Eye (tissue), 1 donor: ENCODE data around the gene ZFR.
"Not testable (repeated sequence)": the region's sequence is repeated elsewhere in the genome, so short reads cannot be mapped to it uniquely, and the experiment has no call there.

Source experiments
- DNase-seq: peaks from one replicate; pipeline ENCODE4 v3.0.0-alpha.2; 2015

Gene ZFR

GRCh38 chr5:32405507-32405906 is 39.0 kb downstream of the ZFR start:
- DNase-seq, result no peak

- no peak for DNase-seq
Measured at GRCh38 chr5:32403760-32404159, 40.8 kb downstream of the ZFR start.

DNA sequence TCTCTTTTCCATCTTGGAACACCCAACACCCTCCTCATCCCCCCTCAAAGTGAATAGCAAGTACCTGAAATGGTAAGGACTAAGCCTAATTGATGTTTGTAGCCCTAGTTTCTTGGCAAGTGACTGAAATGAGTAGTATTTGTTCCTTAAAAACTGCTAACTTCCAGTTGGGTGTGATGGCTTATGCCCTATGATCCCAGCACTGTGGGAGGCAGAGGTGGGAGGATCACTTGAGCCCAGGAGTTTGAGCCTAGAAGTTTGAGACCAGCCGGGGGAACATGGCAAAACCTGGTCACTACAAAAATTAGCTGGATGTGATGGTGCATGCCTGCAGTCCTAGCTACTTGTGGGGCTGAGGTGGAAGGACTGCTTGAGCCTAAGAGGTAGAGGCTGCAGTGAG is 44.1 kb downstream of the ZFR start:
- DNase-seq, result no peak

- not testable (repeated sequence) for DNase-seq
Measured at GRCh38 chr5:32398754-32399153, 45.8 kb downstream of the ZFR start.

- DNase-seq, result no peak
Measured at GRCh38 chr5:32394981-32395380, 49.6 kb downstream of the ZFR start.

- no peak for DNase-seq
Measured at GRCh38 chr5:32392039-32392438, 52.5 kb downstream of the ZFR start.

DNA sequence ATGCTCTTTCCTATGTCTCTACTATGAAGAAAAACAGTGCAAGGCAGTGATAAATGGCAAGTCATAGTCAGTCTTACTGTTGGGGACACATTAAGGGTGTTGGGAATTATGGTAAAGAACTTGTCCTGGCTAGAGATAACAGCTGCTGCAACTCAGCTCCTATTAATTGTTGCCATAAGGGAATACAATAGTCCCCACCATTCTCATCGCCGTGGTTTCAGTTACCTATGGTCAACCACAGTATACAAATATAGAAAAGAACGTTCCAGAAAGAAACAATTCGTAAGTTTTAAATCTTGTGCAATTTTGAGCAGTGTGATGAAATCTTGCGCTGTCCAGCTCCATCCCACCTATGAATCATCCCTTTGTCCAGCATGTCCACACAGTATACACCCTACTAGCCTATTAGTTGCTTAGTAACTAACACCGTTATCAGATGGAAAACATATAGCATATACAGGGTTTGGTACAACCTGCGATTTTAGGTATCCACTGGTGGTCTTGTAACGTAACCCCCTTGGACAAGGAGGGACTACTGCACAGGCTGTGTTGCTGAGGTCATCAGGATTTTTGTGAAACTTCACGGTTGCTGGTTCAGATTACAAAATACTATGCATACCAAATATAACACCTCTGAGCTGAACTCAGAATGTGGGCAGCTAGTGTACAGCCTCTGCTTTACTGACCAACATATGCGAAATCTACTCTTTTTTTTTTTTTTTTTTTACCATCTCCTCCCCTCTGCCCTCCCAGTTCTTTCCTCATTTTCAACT is 53.5 kb downstream of the ZFR start:
- DNase-seq, result no peak

DNA sequence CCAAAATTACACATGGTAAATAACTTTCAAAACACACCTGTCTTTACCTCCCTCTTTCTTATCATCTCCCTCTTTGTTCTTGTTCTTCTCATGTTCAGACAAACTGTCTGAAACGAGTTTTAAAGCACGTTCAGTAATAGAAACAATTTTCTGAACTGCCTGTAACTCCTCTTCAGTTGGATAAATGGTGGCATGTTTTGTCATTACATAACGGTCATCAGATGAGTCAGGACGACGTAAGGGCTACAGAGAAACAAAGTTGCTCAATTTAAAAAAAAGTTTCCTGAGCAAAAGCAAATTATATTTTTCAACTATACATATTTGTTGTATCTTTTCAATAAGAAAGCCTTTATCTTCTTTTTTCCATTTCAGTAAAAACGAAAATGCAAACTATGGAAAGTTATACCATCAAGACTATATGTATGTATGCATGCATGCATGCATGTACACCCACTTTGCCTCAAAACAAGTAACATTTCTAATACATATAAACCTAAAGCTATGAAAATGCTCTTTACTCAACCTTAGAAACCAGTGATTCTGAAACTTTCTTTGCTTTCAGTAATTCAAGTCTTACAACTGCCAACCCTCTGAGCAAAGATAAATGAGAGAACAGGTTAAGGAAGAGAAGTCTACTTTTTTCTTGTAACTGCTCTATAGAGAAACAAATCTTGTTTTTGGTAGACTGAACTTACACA is 56.0 kb downstream of the ZFR start:
- DNase-seq, result no peak

DNA sequence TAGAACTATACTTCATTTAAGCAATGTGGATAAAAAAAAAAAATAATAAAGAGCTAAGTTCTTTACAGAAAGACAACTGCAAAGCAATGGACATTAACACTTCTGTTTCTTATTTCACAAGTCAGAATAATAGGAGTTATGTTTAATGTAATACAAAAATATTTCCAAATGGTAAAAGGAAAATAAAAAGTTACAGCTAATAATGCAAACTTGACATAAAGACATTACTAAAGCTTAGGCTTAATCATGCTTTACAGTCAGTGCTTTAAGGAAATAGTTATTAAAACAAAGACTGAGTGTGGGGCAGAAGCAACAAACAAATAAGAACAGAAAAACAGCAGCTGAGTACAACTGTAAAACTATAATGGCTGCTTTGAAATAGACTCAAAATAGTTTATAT is 56.7 kb downstream of the ZFR start:
- DNase-seq, result no peak

DNA sequence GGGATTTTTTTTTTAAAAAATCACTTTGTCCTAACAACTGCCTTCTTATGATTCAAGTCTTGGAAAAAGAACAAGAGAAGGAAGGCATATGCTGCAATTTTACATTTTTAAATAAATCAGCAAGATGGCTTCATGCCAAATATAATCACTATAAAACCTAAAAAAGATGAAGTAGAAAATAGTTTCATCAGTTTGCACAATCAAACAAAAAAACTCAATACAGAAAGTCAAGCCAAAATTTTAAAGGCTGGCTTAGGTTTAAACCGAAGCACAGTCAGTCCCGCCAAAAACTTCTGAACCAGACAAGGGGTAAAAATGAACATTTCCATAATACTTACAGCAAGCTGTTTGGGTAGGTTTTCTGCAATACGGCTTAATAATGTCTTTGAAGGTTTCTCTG is 57.3 kb downstream of the ZFR start:
- peak; percentile 7 for DNase-seq

GRCh38 chr5:32384621-32385020 is 59.9 kb downstream of the ZFR start:
- DNase-seq, result no peak

DNA sequence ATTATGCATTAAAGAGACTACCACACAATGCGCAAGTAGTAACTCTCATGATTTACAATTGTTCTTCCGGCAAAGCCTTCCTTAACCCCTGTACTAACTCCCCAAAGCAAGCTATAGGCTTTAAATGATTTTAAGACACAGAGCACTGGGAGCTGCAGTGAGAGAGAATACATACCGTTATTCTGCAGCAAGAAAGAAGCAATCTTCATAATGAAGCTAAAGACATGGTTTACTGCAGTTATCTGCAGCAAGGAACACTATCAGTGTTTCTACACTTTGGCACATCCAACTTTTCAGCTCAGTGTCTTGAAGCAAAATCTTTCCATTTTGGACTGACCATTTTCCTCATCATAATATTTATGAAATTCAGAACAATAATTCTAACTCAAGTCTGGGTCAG is 61.0 kb downstream of the ZFR start:
- DNase-seq, result no peak

- DNase-seq, result no peak
Measured at GRCh38 chr5:32383065-32383464, 61.5 kb downstream of the ZFR start.

DNA sequence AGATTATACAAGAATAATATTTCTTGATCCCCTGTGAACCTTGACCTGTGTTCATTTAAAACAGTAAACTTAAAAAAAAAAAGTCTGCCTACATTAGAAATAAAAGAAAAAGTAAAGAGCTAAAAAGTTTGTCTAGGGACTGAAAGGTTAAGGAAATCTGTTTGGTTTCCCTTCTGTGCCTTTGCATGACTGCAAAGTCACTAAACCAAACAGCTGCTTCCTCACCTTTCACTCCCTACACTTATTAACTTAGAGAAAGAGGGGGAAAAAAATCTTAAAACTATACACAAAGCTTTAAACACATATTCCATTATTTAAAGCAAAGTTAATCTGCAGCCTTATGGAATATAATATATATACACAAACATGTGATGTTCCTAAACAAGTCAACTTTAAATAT is 65.1 kb downstream of the ZFR start:
- no peak for DNase-seq

DNA sequence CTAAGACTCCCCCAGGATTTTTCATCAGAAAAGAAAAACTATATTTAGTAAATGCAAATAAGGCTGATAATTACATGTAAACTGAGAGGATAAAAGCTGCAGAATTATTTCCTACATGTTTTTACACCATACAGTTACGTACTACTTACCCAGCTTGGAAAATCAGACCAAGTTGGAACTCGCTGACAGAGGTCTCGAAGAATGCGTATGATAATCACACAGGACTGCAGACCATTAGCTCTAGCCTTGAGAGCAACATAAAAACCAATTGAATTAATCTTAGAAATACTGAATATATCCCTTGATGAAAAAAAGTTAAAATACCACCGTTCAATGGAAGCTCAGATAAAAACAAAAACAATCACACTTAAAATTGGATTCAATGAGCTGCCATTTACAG is 65.6 kb downstream of the ZFR start:
- no peak for DNase-seq

DNA sequence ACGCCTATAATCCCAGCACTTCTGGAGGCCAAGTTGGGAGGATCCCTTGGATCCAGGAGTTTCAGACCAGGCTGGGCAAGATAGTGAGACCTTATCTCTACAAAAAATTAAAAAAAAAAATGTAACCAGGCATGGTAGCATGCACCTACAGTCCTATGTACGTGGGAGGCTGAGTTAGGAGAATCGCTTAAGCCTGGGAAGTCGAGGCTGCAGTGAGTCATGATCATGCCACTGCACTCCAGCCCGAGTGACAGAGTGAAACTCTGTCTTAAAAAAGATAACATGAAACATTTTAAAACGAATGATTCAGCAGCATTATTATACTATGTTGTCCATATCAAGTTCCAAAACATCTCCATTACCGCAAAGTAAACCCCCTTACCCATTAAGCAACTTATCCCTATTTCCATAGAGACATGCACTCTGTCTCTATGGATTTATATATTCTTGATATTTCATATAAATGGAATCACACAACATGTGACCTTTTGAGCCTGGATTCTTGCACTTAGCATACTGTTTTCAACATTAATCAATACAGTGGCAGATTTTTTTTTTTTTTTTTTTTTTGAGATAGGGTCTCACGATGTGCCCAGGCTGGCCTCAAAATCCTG is 74.9 kb downstream of the ZFR start:
- DNase-seq, result no peak

DNA sequence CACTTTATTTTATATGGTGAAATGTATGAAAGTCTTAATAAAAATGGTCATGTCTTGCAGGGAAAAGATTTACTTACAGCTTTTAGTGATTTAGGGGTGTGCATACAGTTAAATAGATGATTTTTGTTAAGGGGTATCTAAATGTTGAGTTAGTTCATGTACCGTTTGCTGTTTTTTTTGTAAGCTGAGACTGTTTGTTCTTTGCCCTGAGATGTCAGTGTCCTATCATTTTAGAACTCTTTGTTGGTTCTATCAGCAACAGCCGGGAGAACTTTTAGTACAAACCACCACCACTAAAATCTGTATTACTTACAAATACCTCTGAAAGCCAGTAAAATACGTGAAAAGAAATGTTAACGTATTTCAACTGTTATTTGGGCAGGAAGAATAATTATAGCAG is 75.5 kb downstream of the ZFR start:
- DNase-seq, result no peak

GRCh38 chr5:32367271-32367670 is 77.3 kb downstream of the ZFR start:
- not testable (repeated sequence) for DNase-seq

- no peak for DNase-seq
Measured at GRCh38 chr5:32365623-32366022, 78.9 kb downstream of the ZFR start.

- no peak for DNase-seq
Measured at GRCh38 chr5:32363030-32363429, 81.5 kb downstream of the ZFR start.

DNA sequence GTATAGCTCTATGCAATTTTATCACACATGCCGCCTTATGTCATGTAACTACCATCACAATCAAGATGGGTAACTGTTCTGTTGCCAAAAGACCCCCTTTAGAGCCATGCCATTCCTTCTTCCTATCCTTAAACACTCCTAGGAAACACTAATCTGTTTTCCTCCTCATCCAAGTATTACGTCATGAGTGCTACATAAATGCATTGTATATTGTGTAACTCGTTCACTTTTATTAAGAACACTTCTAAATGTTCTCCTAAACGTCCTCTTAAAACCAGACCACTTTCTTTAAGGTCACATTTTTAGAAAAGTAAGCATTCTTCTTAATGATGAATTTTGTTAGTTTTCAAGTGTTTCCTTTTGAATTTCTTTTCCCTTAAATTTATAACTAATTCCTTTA is 82.0 kb downstream of the ZFR start:
- DNase-seq, result no peak

DNA sequence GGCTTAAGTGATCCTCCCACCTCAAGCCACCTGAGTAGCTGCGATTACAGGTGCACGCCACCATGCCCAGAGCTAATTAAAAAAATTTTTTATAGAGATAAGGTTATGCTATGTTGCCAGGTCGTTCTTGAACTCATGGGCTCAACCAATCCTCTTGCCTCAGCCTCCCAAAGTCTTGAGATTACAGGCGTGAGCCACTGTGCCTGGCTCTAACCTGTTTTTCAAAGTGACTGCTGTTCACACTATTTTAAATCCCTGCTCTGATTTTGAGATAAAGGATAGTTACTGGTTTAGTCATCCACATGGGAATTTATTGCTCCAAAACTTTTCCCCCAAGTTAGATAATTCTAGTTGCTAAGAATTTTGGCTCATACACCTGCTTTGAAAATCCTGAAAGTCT is 83.6 kb downstream of the ZFR start:
- DNase-seq, result no peak

GRCh38 chr5:32358611-32359010 is 85.9 kb downstream of the ZFR start:
- DNase-seq, result no peak

DNA sequence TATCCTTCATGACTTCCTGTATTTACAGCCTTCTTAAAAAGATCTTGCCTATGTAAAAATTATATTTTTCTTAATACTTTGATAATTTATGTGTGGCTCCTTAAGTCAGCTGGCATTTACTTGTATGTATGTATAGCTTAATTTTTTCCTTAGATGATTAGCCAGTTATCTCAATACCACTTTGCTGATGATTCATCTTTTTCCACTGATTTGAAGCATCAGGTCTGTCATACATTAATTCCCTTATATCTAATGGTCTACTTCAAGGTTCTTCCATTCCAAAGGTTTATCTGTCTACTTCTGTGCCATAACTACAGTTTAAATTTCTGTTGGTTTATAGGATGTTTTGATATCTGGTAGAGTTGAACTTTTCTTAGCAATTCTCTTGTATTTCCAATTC is 86.9 kb downstream of the ZFR start:
- no peak for DNase-seq
